ENCODE results near the gene DYSF. TPM values are rescaled to one million over a fixed set of nuclear protein-coding genes. Genes with fewer than 3 reads are reported as not detected.

The DYSF gene
- total RNA-seq, 4 donors from 2014 or later: 4.2 to 12.0 (median 5.9) TPM

- H3K9me3 ChIP-seq: no peaks in the 10 kb centered on the region
- 85 to 86% methylated on average over 1 of the region's 1 CpG for WGBS, 2 donors
- DNase-seq (ENCODE audit: low spot score in 2 of 2): no peak
- H3K27ac ChIP-seq: no peak overlapping the region
- H3K36me3 ChIP-seq: no peaks in the 10 kb centered on the region
- H3K4me1 ChIP-seq: no peaks in the 10 kb centered on the region
- TF ChIP-seq CTCF (IDR thresholded peaks at IDR 0.05): no peak
- no peak for TF ChIP-seq EP300 (IDR thresholded peaks at IDR 0.05)
- no peak for TF ChIP-seq POLR2A (IDR thresholded peaks at IDR 0.05)
- no peak overlapping the region for H3K4me3 ChIP-seq
- peaks cover 0 to 10% of the 10 kb centered on the region in 2 donors for H3K27me3 ChIP-seq
Observed at GRCh38 chr2:71534201-71534600, 80.8 kb downstream of the DYSF start.

- no peaks in the 10 kb centered on the region for H3K36me3 ChIP-seq
- H3K4me3 ChIP-seq: no peak overlapping the region
- 100% methylated on average over 3 of the region's 4 CpGs; no CpG with 5 or more reads in 1 of the 2 donors for WGBS, 2 donors
- peaks cover 0 to 10% of the 10 kb centered on the region in 2 donors for H3K27me3 ChIP-seq
- no peak overlapping the region for H3K27ac ChIP-seq
- TF ChIP-seq POLR2A (IDR thresholded peaks at IDR 0.05) (no peak), CTCF (IDR thresholded peaks at IDR 0.05) (no peak), EP300 (IDR thresholded peaks at IDR 0.05) (no peak)
- no peak for DNase-seq (ENCODE audit: low spot score in 2 of 2)
- no peaks in the 10 kb centered on the region for H3K4me1 ChIP-seq
- H3K9me3 ChIP-seq: no peaks in the 10 kb centered on the region
Observed at GRCh38 chr2:71534826-71535225, 81.5 kb downstream of the DYSF start.

- Histone ChIP-seq H3K27me3 (peaks cover 0 to 10% of the 10 kb centered on the region in 2 donors), H3K9me3 (no peaks in the 10 kb centered on the region), H3K4me1 (no peaks in the 10 kb centered on the region), H3K27ac (no peak overlapping the region), H3K4me3 (no peak overlapping the region), H3K36me3 (no peaks in the 10 kb centered on the region)
- DNase-seq (ENCODE audit: low spot score in 2 of 2): no peak
- WGBS, 2 donors: 85 to 91% methylated on average over 7 of the region's 7 CpGs
- no peak for TF ChIP-seq CTCF (IDR thresholded peaks at IDR 0.05)
- no peak for TF ChIP-seq EP300 (IDR thresholded peaks at IDR 0.05)
- TF ChIP-seq POLR2A (IDR thresholded peaks at IDR 0.05): no peak
Observed at GRCh38 chr2:71535526-71535925, 82.2 kb downstream of the DYSF start.

GRCh38 chr2:71536226-71536671, 82.9 kb downstream of the DYSF start:
- no peak for TF ChIP-seq EP300 (IDR thresholded peaks at IDR 0.05)
- TF ChIP-seq POLR2A (IDR thresholded peaks at IDR 0.05): no peak
- TF ChIP-seq CTCF (IDR thresholded peaks at IDR 0.05): no peak
- H3K4me3 ChIP-seq: no peak overlapping the region
- H3K27ac ChIP-seq: no peak overlapping the region
- no peaks in the 10 kb centered on the region for H3K4me1 ChIP-seq
- H3K36me3 ChIP-seq: no peaks in the 10 kb centered on the region
- 88 to 89% methylated on average over 18 of the region's 18 CpGs for WGBS, 2 donors
- peaks cover 0 to 3% (median 0%) of the 10 kb centered on the region in 4 donors for H3K9me3 ChIP-seq
- peaks cover 0 to 10% of the 10 kb centered on the region in 2 donors for H3K27me3 ChIP-seq
- no peak for DNase-seq (ENCODE audit: low spot score in 2 of 2)

GRCh38 chr2:71538241-71538640, 84.9 kb downstream of the DYSF start:
- TF ChIP-seq POLR2A (IDR thresholded peaks at IDR 0.05): no peak
- TF ChIP-seq EP300 (IDR thresholded peaks at IDR 0.05): no peak
- TF ChIP-seq CTCF (IDR thresholded peaks at IDR 0.05): no peak
- H3K4me1 ChIP-seq: no peaks in the 10 kb centered on the region
- no peak overlapping the region for H3K4me3 ChIP-seq
- H3K36me3 ChIP-seq: no peaks in the 10 kb centered on the region
- DNase-seq (ENCODE audit: low spot score in 2 of 2): no peak
- H3K9me3 ChIP-seq: peaks cover 0 to 3% (median 0%) of the 10 kb centered on the region in 4 donors
- H3K27me3 ChIP-seq: peaks cover 0 to 3% of the 10 kb centered on the region in 2 donors
- WGBS, 2 donors: 95 to 98% methylated on average over 3 of the region's 3 CpGs
- no peak overlapping the region for H3K27ac ChIP-seq
